GM21723 (cell line): Measurements from ENCODE around the gene WNT10A.

Source experiments
- ATAC-seq: cut with Tn5 transposase; IDR thresholded peaks from one replicate; pipeline ENCODE4 v1.9.1; 2021; ENCODE audit warnings: mild to moderate bottlenecking, moderate library complexity; ENCODE audit not compliant: unreplicated experiment

The WNT10A gene

DNA sequence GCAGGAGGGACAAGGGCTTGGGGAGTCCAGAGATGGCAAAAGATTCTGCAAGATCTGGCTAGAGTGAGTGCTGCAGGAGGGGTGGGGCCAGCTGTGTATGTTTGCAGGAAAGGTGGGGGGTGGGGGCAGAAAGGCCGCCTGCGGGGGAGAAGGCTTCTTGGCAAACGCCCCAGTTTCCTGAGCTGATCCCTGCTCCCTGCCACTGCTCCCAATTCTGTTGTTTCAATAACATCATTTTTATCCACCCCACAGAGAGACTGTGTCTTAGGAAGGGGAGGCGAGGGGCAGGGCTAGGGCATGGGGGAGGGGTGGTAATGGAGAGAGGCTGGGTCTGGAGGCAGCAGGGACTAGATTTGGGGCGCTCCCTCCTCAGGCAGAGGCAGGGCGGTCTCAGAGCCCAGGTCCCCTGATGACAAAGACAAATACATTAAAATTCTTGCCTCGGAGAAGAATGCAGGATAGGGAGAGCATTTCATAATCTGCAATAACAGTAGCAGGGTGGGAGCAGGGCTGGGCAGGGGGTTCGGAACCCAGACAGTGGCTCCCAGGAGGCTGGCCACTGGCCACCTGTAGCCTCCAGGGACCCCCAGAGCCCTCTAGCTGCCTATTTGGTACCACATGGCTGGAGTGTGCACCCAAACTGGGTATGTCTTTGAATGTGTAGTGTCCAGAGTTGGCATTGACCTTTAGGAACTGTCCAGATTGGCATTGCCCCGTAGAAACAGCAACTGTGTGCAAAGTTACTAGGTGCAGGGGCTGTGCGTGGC, 23.1 kb upstream of the WNT10A start:
- no peak for ATAC-seq

DNA sequence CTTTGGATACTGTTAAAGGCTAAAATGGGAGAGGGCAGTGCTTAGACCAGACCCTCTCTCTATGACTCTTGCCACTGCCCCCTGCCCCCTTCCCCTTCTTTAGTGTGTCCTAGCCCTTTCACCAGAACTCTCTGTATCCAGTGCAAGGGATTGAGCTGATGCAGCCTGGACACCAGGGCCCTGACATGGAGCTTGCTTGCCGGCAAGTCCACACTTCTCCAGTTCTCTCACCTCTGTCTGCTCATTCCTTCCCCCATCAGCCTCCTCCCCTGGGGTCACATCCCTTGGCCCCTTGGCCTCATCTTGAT, 22.6 kb upstream of the WNT10A start:
- no peak for ATAC-seq

DNA sequence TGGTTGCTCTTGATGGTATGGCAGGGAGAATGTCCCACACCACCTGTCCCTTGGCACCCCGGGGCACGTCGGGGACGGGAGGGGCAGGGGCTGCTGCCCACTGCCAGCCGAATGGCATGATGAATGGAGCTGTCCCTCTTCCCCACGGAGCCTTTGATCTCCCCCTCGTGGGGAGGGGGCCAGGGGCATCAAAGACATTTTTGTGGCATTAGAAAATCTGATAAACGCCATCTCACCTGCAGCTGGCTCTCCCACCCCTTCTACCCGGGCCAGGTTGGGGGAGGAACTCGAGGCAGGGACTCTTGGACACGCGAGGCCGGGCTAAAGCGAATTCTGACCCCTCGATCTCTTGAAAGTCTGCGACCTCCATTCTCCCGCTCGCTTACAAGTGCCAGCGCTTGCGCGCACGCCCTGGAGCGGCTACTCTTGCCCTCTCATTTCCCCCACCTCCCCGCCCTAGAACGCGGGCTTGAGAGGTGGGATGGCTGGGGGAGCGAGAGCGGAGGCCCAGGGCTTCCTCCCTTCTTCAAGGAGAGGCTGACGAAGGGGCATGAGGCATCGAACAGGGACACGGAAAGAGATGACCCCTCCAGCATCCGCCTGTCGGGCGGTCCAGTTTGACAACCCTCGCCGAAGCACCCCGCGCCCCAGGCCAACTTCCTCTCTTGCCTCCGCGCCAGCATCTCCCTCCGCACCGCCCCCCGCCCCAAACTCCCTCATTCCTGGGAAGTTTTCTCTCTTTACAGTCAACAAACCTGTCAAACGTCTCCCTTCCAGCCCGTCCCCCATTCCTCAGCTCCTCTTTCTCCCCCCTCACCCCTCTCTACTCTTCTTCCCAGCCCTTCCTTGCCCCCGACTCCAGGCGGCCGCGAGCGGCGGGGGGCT, 21.7 kb upstream of the WNT10A start:
- no peak for ATAC-seq

DNA sequence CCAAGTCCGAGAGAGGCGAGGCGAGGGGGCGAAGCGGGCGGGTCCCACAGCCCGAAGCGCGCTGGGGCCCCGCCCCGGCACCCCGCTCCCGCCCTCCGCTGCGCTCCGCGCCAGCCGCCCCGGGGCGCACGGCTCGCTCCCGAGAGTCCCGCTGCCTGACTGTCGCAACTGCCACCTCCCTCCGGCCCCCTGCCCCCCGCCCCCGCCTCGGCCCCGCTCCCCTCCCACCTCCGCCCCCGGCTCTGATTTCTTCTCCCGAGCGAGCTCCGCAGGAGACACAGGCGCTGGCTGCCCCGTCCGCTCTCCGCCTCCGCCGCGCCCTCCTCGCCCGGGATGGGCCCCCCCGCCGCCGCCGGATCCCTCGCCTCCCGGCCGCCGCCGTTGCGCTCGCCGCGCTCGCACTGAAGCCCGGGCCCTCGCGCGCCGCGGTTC, 21.1 kb upstream of the WNT10A start, which contains the start of gene WNT6:
Gene WNT6, plus strand, starts transcription at position 250 of the 432 bp plus-strand sequence. CDS start 233 bp downstream, outside the sequence.
- no peak for ATAC-seq

DNA sequence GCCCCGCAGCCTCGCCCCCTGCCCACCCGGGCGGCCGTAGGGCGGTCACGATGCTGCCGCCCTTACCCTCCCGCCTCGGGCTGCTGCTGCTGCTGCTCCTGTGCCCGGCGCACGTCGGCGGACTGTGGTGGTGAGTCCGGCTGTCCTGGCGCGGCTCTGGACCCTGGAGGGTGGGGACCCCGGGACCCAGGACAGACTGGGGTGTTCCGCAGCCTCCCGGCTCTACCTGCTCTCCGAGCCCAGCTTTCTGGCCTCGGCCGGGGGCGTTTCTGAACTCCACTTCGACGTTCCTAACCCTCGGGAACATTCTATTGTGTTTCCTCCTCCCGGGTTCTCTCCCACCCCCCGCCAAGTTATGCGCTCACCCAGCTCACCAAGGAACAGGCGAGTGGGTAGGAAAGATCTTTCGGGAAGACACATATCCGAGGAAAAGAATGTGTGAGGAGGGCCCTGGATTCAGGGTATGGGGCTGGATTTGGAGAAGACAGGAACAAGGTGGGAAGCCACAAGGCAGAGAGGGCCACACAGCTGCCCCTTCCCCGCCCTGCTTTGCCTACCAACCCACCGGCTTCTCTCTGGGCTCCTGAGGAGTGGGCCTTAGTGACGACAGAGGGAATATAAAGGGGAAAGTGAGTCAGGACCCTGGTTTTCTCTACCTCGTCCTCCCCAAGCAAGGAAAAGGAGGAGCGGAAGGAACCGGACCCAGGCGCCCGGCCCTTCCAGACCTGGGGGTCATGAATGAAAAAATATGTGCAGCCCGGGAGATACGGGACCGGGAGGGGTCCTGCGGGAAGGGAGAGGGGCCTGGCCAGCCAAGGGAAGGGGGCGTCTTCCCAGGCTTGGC, 20.4 kb upstream of the WNT10A start:
- ATAC-seq: no peak

DNA sequence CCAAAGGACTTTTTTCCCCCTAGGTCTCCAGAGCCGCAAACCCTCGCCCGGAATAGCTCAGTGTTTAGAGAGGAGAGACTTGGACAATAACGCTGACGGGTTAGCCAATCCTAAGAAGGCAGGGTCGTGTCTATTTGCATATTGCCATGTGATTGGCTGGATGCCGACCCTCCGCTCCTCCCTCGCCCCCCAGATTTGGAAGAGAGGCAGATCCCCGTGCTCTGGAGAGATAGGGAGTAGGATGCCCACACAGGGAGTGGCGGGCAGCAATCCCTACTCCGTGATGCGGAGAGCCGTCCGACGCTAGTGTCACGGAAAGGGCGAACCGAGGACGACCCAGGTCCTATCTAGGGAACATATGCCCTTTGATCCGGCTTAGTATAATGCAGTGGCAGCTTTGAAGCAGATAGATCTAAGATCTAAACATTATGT, 19.7 kb upstream of the WNT10A start:
- no peak for ATAC-seq

DNA sequence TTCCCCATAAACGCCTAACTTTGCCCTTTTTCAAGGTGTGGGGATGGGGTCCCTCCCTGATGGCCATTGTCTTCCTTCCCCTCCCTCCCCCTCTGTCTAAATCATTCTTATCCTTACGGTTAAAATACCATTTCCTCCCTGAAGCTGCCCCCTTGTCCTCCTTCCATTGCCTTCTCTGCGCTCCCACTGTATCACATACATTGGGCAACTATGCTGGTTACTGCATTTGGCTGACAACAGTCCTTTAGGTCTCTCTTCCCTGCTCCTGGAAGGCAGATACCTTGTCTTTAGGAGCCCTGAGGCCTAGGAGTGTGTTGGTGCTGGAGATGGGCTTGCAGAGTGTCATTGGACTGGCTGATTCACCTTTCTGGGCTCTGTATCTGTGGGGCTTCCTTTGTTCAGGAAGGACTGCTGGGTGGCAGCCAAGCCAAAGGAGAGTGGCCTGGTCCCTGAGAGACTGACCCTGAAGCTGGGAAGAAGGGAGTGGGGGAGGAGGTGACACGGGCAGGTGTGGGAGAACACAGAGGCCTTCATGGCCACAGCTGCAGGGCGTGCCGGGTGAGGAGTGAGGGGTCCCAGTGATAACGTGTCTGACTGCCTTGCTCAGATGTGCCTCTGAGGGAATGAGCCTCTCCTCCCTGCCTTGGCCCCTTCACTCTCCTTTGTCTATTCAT, 18.9 kb upstream of the WNT10A start:
- ATAC-seq: no peak

DNA sequence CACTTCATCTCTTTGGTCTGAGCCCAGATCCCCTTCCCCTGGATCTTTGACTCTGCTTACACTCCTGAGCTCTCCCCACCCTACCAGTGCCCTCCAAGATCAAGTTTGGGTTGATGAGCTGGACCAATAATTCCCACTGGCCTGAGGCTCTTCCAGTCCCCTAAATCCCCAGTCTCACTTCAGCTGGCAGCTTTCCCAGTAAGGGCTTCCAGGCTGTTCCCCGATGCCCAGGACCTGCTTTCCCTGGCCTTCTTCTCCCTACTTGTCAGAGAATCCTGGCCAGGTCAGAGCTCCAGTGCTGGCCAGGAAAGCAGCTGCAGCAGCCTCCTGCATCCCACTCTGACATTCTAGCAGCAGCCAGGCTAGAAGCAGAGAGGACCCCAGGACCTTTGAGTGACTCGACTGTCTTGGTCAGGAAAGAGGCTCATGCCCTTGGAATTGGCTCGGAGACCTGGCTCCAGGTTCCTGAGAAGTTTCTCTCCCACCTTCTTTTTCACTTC, 17.6 kb upstream of the WNT10A start:
- ATAC-seq: no peak

DNA sequence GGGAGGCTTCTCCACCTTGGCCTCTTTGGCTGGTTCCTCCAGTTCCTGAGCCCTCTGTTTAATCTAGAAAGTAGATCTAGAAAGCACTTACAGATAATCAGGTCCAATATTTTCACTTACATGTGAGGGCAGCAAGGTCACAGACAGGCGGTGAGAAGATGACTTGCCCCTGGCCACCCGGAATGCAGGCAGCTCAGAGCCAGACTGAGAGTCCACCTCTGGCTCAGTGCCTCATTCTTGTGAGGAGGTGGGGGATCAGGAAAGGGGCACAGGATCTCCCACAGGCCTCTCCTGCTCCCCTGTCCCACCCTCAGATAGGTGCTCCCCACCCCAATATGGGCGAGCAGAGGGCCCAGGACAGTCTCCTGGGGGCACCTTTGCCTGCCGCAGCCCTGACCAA, 15.3 kb upstream of the WNT10A start:
- ATAC-seq: no peak

DNA sequence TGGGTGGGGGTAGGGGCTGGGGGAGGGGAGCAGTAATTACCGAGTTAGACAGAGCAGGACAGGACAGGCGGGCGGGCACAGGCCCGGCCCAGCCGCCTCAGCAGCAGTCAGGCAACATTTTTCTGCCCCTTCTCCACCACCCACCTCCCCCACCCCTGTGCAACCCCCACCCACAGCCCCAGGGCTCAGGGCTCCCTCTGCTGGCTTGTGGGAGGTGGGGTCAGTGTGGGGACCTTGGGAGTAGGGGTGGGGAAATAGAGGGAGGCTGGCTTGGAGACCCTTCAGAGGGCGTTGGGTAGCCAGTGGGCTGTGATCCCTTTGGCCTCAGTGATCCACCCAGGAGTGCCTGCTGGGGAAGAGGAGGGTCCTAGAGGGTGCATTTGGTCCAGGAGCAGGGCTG, 14.7 kb upstream of the WNT10A start:
- no peak for ATAC-seq

DNA sequence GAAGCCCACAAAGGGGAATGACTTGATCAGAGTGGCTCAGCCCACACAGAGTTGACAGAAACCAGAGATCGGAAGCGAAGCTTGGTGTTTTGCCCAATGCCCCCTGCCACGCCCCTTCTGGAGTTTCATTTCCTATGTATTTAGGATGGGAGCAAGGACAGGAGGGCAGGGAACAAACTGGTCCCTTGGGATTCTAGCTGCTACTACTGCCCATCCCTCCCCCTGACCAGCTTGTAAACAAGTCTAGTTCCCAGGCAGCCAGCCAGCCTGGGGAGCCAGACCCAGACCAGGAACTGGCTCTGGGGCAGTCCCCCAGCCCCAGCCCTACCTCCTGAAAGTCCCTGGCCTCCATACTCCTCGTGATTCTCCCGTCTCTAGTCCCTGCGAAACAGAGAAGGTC, 12.8 kb upstream of the WNT10A start:
- ATAC-seq: no peak

DNA sequence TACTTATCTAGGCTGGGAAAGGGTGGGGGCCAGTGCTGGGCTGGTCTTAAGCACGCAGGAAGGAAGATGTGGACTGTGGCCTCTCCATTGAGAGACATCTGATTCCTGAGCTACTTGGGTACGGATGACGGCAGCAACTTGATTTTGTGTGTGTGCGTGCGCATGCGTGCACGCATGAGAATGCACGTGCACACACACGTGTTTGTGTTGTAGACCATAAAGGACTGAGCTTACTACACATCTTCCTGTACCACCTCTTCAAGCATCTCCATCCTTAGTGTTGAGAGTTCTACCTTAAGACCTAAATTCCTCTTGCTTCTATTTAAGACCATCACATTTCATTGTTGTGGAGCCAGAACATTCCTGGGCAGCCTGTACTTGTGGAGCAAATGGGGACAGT, 11.6 kb upstream of the WNT10A start:
- no peak for ATAC-seq

DNA sequence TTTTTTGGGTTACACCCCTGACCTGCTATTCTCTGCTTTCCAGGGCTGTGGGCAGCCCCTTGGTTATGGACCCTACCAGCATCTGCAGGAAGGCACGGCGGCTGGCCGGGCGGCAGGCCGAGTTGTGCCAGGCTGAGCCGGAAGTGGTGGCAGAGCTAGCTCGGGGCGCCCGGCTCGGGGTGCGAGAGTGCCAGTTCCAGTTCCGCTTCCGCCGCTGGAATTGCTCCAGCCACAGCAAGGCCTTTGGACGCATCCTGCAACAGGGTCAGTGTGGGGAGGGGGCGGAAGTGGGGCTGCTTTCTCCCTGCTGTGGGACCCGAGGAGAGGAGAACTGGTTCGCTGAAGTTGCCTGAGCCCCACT, 9.7 kb upstream of the WNT10A start:
- no peak for ATAC-seq

DNA sequence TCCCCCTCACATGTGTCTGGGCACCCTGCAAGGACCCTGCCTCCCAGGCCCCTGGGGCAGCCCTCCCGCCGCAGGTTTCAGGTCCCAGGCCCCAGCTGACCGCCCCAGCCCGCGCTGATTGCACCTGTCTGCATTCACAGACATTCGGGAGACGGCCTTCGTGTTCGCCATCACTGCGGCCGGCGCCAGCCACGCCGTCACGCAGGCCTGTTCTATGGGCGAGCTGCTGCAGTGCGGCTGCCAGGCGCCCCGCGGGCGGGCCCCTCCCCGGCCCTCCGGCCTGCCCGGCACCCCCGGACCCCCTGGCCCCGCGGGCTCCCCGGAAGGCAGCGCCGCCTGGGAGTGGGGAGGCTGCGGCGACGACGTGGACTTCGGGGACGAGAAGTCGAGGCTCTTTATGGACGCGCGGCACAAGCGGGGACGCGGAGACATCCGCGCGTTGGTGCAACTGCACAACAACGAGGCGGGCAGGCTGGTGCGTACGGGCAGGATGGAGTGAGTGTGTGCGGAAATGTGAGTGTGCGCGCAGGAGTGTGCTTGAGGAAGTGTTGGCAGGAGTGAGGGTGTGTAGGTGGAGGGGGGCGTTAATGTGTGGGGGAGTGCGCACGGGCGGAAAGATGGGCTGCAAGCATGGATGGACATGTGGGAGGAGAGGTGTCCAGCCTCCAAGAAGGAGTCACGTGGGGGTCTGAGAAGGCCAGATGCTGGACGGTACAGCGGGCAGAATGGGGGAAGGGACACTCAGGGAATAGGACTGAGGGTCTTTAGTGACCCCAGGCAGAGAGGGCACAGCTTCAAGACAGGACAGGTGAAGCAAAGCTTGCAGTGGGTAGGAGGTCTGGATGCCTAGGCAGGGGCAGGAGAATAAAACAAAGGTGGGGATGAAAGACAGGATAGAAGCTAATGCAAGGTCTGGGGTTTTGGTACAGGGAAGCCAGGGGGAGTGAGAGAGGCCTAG, 9.0 kb upstream of the WNT10A start:
- no peak for ATAC-seq

DNA sequence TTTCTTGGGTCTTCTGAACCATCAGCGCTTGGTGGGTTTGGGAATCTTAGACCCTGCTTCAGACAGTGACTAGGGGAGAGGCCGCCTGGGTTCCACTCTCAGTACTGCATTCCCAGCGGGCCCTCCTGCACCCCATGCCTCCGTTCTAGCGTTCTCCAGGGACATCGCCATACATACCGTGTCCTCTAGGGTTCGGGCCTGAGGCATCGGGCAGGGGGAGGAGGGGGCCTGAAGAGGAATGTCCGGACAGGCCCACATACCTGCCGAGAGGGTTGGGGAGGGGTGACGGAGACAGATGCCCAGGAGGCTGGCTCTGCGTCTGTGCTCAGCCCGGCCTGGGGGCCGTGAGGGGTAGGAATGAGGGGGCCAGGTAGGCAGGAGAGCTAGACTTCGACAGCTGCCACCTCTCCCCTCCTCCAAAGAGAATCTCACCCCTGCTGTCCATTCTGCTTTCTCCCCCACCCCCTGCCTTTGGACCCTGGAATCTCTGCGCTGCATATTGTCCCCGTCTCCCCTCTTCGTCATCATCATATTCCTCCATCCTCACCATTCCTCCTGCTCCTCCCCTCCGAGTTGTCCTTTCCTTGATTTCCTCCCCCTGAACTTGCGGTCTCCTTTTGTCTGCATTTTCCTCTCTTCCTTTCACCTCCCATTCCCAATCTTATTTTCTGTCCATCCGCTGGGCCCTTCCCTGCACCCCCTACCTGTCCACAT, 7.8 kb upstream of the WNT10A start:
- ATAC-seq: no peak

DNA sequence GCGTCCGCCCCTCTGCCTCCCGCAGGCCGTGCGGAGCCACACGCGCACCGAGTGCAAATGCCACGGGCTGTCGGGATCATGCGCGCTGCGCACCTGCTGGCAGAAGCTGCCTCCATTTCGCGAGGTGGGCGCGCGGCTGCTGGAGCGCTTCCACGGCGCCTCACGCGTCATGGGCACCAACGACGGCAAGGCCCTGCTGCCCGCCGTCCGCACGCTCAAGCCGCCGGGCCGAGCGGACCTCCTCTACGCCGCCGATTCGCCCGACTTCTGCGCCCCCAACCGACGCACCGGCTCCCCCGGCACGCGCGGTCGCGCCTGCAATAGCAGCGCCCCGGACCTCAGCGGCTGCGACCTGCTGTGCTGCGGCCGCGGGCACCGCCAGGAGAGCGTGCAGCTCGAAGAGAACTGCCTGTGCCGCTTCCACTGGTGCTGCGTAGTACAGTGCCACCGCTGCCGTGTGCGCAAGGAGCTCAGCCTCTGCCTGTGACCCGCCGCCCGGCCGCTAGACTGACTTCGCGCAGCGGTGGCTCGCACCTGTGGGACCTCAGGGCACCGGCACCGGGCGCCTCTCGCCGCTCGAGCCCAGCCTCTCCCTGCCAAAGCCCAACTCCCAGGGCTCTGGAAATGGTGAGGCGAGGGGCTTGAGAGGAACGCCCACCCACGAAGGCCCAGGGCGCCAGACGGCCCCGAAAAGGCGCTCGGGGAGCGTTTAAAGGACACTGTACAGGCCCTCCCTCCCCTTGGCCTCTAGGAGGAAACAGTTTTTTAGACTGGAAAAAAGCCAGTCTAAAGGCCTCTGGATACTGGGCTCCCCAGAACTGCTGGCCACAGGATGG, 7.1 kb upstream of the WNT10A start:
- no peak for ATAC-seq

DNA sequence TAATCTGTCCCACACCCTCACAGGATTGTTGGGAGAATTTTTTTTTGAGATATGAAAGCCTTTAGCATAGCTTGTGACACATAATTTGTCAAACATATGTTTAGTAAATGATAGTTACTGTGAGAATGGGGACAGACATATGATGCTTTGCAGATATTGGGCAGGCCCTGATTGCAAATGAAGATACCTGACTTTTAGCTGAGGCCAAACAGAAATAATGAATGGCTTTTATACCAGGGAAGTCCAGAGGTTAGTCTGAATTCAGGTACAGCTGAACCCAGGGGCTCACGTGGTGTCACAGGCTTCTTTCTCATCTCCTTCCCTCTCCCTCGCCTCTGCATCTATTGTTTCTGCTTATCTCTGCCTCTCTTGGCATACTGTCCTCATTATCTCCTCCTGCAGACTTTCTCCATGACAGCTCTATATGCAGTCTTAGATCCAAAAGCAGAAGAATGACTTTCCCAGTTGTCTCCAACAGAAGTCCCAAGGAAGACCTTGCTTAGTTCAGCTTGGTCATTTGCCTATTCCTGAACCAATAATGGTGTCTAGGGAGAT, 4.9 kb upstream of the WNT10A start:
- no peak for ATAC-seq
